Measurements from ENCODE around the gene NUDT14.

The NUDT14 gene

GRCh38 chr14:105185001-105185400 lies 3.9 kb upstream of the NUDT14 start:
- no peak for ATAC-seq
- TF ChIP-seq PPARA (CRISPR knock-in tag; IDR thresholded peaks at IDR 0.05; ENCODE audit: borderline replicate concordance) = no peak

DNA sequence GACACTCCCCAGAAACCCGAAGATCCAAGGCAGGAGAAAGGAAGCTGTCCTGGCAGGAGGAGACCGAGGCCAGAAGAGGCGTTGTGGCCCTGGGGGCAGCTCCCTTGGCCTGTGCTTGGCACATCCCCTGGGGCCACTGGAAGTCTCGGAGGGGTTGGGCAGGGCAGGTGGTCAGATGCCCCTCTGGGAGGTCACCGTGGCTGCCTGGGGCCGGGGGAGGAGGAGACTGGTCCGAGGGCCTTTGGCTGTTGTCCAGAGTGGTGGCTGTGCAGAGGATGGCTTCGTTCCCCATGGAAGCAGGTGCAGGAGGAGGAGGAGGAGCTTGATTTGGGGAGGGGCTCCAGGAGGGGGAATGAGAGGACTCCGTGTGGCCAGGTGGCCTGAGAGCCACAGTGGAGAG lies 3.3 kb upstream of the NUDT14 start:
- TF ChIP-seq ESRRG (CRISPR knock-in tag; IDR thresholded peaks at IDR 0.05) (no peak), CSDC2 (CRISPR knock-in tag; IDR thresholded peaks at IDR 0.05) (no peak), TOX (CRISPR knock-in tag; IDR thresholded peaks at IDR 0.05; ENCODE audit: borderline replicate concordance) (no peak), ZC3H10 (CRISPR knock-in tag; IDR thresholded peaks at IDR 0.05) (no peak), CREB5 (CRISPR knock-in tag; IDR thresholded peaks at IDR 0.05; ENCODE audit: low read depth) (no peak), OSR1 (CRISPR knock-in tag; IDR thresholded peaks at IDR 0.05) (no peak), SNAI2 (CRISPR knock-in tag; IDR thresholded peaks at IDR 0.05) (no peak), PPARA (CRISPR knock-in tag; IDR thresholded peaks at IDR 0.05; ENCODE audit: borderline replicate concordance) (no peak), ZNF8 (CRISPR knock-in tag; IDR thresholded peaks at IDR 0.05) (no peak), ZFP3 (CRISPR knock-in tag; IDR thresholded peaks at IDR 0.05) (no peak), BACH2 (CRISPR knock-in tag; IDR thresholded peaks at IDR 0.05; ENCODE audit: borderline replicate concordance) (no peak), RARB (CRISPR knock-in tag; IDR thresholded peaks at IDR 0.05) (no peak), TCF4 (CRISPR knock-in tag; IDR thresholded peaks at IDR 0.05; ENCODE audit: borderline replicate concordance) (no peak), PATZ1 (CRISPR knock-in tag; IDR thresholded peaks at IDR 0.05; ENCODE audit: borderline replicate concordance) (no peak), ZFP30 (CRISPR knock-in tag; IDR thresholded peaks at IDR 0.05) (no peak)
- ATAC-seq = no peak

DNA sequence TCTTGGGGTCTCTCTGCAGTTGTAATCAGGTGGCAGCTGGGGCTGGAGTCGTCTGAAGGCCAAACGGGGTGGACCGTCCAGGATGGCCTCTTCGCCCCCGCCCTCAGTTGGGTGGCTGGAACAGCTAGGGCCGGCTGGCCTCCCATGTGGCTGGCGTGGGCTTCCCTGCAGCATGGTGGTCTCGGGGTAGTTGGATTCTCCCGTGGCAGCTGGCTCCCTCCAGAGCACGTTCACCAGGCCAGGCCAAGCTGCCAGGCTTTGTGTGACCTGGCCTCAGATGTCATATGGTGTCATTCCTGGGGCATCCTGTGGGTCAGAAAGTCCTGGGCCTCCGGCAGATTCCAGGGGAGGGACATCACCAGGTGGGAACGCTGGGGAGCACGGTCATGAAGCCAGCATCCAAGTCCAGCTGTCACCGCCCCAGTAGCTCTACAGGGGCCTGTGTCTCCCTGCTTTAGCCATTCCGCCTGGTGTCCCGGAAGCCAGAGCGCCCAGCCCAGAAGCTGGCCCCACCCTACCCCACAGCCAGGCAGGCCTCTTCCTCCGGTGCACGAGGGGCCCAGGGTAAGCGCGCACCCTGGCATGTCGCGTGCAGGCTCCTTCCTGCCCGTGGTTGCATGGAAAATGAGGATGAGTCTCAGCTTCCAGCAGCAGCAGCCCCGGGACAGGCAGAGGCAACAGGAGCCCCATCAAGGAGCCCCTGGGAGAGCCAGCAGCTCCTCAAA lies 1.3 kb upstream of the NUDT14 start:
- TF ChIP-seq ISL1 (CRISPR knock-in tag; IDR thresholded peaks at IDR 0.05) (no peak), ZNF565 (CRISPR knock-in tag; conservative IDR thresholded peaks at IDR 0.05; ENCODE audit: low read depth) (no peak), ESRRG (CRISPR knock-in tag; IDR thresholded peaks at IDR 0.05) (no peak), ARNTL (CRISPR knock-in tag; IDR thresholded peaks at IDR 0.05; ENCODE audit: borderline replicate concordance, low read depth) (no peak), PATZ1 (CRISPR knock-in tag; IDR thresholded peaks at IDR 0.05; ENCODE audit: borderline replicate concordance) (no peak), ZC3H10 (CRISPR knock-in tag; IDR thresholded peaks at IDR 0.05) (no peak), TSHZ2 (CRISPR knock-in tag; IDR thresholded peaks at IDR 0.05) (no peak), TCF4 (CRISPR knock-in tag; IDR thresholded peaks at IDR 0.05; ENCODE audit: borderline replicate concordance) (no peak), ZNF8 (CRISPR knock-in tag; IDR thresholded peaks at IDR 0.05) (no peak), ZFP30 (CRISPR knock-in tag; IDR thresholded peaks at IDR 0.05) (no peak), CSDC2 (CRISPR knock-in tag; IDR thresholded peaks at IDR 0.05) (no peak)
- no peak for ATAC-seq

GRCh38 chr14:105181549-105182295 lies 610 bp upstream of the NUDT14 start:
- ATAC-seq = no peak
- TF ChIP-seq ZFP30 (CRISPR knock-in tag; IDR thresholded peaks at IDR 0.05) (no peak), ZNF70 (CRISPR knock-in tag; IDR thresholded peaks at IDR 0.05) (no peak), GLIS3 (CRISPR knock-in tag; IDR thresholded peaks at IDR 0.05) (no peak), CSDC2 (CRISPR knock-in tag; IDR thresholded peaks at IDR 0.05) (no peak), BACH2 (CRISPR knock-in tag; IDR thresholded peaks at IDR 0.05; ENCODE audit: borderline replicate concordance) (no peak), RARB (CRISPR knock-in tag; IDR thresholded peaks at IDR 0.05) (no peak), PPARA (CRISPR knock-in tag; IDR thresholded peaks at IDR 0.05; ENCODE audit: borderline replicate concordance) (no peak), POU6F1 (CRISPR knock-in tag; IDR thresholded peaks at IDR 0.05; ENCODE audit: borderline replicate concordance, low read depth) (no peak), ESRRG (CRISPR knock-in tag; IDR thresholded peaks at IDR 0.05) (no peak), TOX (CRISPR knock-in tag; IDR thresholded peaks at IDR 0.05; ENCODE audit: borderline replicate concordance) (no peak), TCF4 (CRISPR knock-in tag; IDR thresholded peaks at IDR 0.05; ENCODE audit: borderline replicate concordance) (no peak), SNAI2 (CRISPR knock-in tag; IDR thresholded peaks at IDR 0.05) (no peak), ZC3H10 (CRISPR knock-in tag; IDR thresholded peaks at IDR 0.05) (no peak)
